RPMI7951 (cell line): ENCODE results near the gene XCL1. TPM values are rescaled to one million over a fixed set of nuclear protein-coding genes. Genes with fewer than 3 reads are reported as not detected.

ENCODE experiments used
- total RNA-seq: library from RNA; depleted of rRNA; stranded (reverse); fragments of >200 nt; shearing (Covaris generic); gene quantifications from 2 replicates; pipeline ENCODE4 v1.2.3, GENCODE V29; 2014; rRNA removed

Gene XCL1
- total RNA-seq, 1 experiment from 2014 or later, result not detected

Other genes starting within 250 kb of the XCL1 start
- not detected in 2 replicates for gene XCL2, start 32.6 kb upstream of the XCL1 start, total RNA-seq
- gene DPT, start 152.6 kb downstream of the XCL1 start, total RNA-seq, result 71.3 and 75.6 TPM in 2 replicates